IMR-90 (cell line): Measurements from ENCODE around the gene KLC1. TPM values are rescaled to one million over a fixed set of nuclear protein-coding genes. Genes with fewer than 3 reads are reported as not detected.

Experiments
- ATAC-seq: fragments of 200-7000 bp; cut with Tn5 transposase; 2 replicates; pipeline ENCODE4 v1.9.1; 2020; ENCODE audit warnings: low read depth, mild to moderate bottlenecking, moderate library complexity
- BruUV-seq: library from RNA; stranded (reverse); fragments of 400-500 nt; replicated peaks from 2 replicates; lab custom pipeline; 2021; lab: Mats Ljungman, UMichigan
- CTCF ChIA-PET: fragments of 300-600 bp; formaldehyde crosslinking; extraction: SDS; loops from one replicate; lab custom pipeline; 2021; ENCODE audit warnings: antibody characterized with exemption; lab: Yijun Ruan, JAX
- POLR2A ChIA-PET: fragments of 300-600 bp; sonication (Branson Sonifier 250); formaldehyde crosslinking; loops from one replicate; lab custom pipeline; 2022; ENCODE audit warnings: antibody characterized with exemption; ENCODE audit not compliant: unreplicated experiment; lab: Charles Lee
- DNase-seq: peaks from one replicate; pipeline ENCODE4 v3.0.0; 2013
- H2AFZ ChIP-seq: replicated peaks from 2 replicates; pipeline ENCODE3; 2013; ENCODE audit warnings: low read length, mild to moderate bottlenecking; ENCODE audit not compliant: poor library complexity
- H2AK5ac ChIP-seq: 2 replicates; pipeline ENCODE4 v1.6.1; 2013; ENCODE audit warnings: low read depth, low read length, inconsistent platforms
- H2AK9ac ChIP-seq: replicated peaks from 2 replicates; pipeline ENCODE3; 2013; ENCODE audit warnings: mild to moderate bottlenecking, low read depth, low read length, moderate library complexity; ENCODE audit not compliant: poor library complexity
- H2BK120ac ChIP-seq: 2 replicates; pipeline ENCODE4 v1.6.1; 2013; ENCODE audit warnings: low read depth, low read length, inconsistent platforms
- H2BK15ac ChIP-seq: 3 replicates; pipeline ENCODE4 v1.6.1; 2013; ENCODE audit warnings: low read depth, low read length, inconsistent platforms
- H2BK20ac ChIP-seq: 2 replicates; pipeline ENCODE4 v1.6.1; 2013; ENCODE audit warnings: low read depth, mild to moderate bottlenecking, inconsistent platforms, low read length, moderate library complexity
- H2BK5ac ChIP-seq: 2 replicates; pipeline ENCODE4 v1.6.1; 2013; ENCODE audit warnings: mild to moderate bottlenecking, low read depth, low read length, inconsistent platforms; ENCODE audit not compliant: poor library complexity, severe bottlenecking
- H3K14ac ChIP-seq: replicated peaks from 2 replicates; pipeline ENCODE4 v1.6.1; 2013; ENCODE audit warnings: low read depth, low read length, inconsistent platforms
- H3K18ac ChIP-seq: 2 replicates; pipeline ENCODE4 v1.6.1; 2013; ENCODE audit warnings: low read depth, low read length, control low read depth
- H3K23ac ChIP-seq: 2 replicates; pipeline ENCODE4 v1.6.1; 2013; ENCODE audit warnings: low read depth, low read length, inconsistent platforms
- H3K27ac ChIP-seq: 2 replicates; pipeline ENCODE4 v1.5.1; 2013; ENCODE audit warnings: mild to moderate bottlenecking, control low read depth, low read length; ENCODE audit not compliant: insufficient read depth
- H3K27me3 ChIP-seq: 2 replicates; pipeline ENCODE4 v1.6.1; 2013; ENCODE audit warnings: low read length; ENCODE audit not compliant: control insufficient read depth, insufficient read depth
- H3K36me3 ChIP-seq: 2 replicates; pipeline ENCODE4 v1.6.1; 2013; ENCODE audit warnings: low read length, mixed read lengths; ENCODE audit not compliant: control insufficient read depth, insufficient read depth
- H3K4ac ChIP-seq: 2 replicates; pipeline ENCODE4 v1.6.1; 2013; ENCODE audit warnings: low read depth, low read length, inconsistent platforms
- H3K4me1 ChIP-seq: 2 replicates; pipeline ENCODE4 v1.6.1; 2013; ENCODE audit warnings: low read length, mixed read lengths; ENCODE audit not compliant: control insufficient read depth, insufficient read depth
- H3K4me2 ChIP-seq: 2 replicates; pipeline ENCODE4 v1.6.1; 2013; ENCODE audit warnings: low read depth, mild to moderate bottlenecking, control low read depth, low read length, moderate library complexity
- H3K4me3 ChIP-seq: 2 replicates; pipeline ENCODE4 v1.5.1; 2013; ENCODE audit warnings: low read depth, mild to moderate bottlenecking, control low read depth, low read length, moderate library complexity; ENCODE audit not compliant: insufficient read depth
- H3K56ac ChIP-seq: 2 replicates; pipeline ENCODE4 v1.6.1; 2013; ENCODE audit warnings: low read length, inconsistent platforms; ENCODE audit not compliant: insufficient read depth; ENCODE audit errors: extremely low read depth
- H3K79me1 ChIP-seq, 2 experiments: 2 replicates each; pipeline ENCODE4 v1.6.1; 2013; ENCODE audit warnings: low read length in 2 of 2, inconsistent platforms in 1 of 2, low read depth in 1 of 2
- H3K9ac ChIP-seq: 2 replicates; pipeline ENCODE4 v1.6.1; 2013; ENCODE audit warnings: low read depth, low read length, control low read depth
- H3K9me1 ChIP-seq: 2 replicates; pipeline ENCODE4 v1.6.1; 2013; ENCODE audit warnings: low read length, inconsistent platforms; ENCODE audit not compliant: insufficient read depth
- H3K9me3 ChIP-seq: 2 replicates; pipeline ENCODE4 v1.6.1; 2013; ENCODE audit warnings: low read length; ENCODE audit not compliant: control insufficient read depth, insufficient read depth
- H4K20me1 ChIP-seq: 2 replicates; pipeline ENCODE4 v1.6.1; 2013; ENCODE audit warnings: low read length, inconsistent platforms; ENCODE audit not compliant: insufficient read depth
- H4K5ac ChIP-seq: 2 replicates; pipeline ENCODE4 v1.6.1; 2013; ENCODE audit warnings: mild to moderate bottlenecking, low read depth, low read length, control low read depth
- H4K8ac ChIP-seq, 2 experiments: 2 replicates each; pipeline ENCODE4 v1.6.1; 2013; ENCODE audit warnings: low read depth in 2 of 2, low read length in 2 of 2, control low read depth in 1 of 2, inconsistent platforms in 1 of 2
- H4K91ac ChIP-seq: 2 replicates; pipeline ENCODE4 v1.6.1; 2013; ENCODE audit warnings: low read depth, low read length, inconsistent platforms; ENCODE audit not compliant: insufficient read depth
- BHLHE40 ChIP-seq: fragments of 150-350 bp; IDR thresholded peaks from 2 replicates; pipeline ENCODE4 v1.6.1; 2016; ENCODE audit warnings: mild to moderate bottlenecking, low read depth, low read length
- CEBPB ChIP-seq: IDR thresholded peaks from 2 replicates; pipeline ENCODE4 v1.6.1; 2012; ENCODE audit warnings: low read depth, low read length, improper control_type of control experiment
- CHD1 ChIP-seq: IDR thresholded peaks from 2 replicates; pipeline ENCODE4 v1.6.1; 2012; ENCODE audit warnings: low read depth, low read length, improper control_type of control experiment
- FOS ChIP-seq: fragments of 150-350 bp; IDR thresholded peaks from 2 replicates; pipeline ENCODE4 v1.6.1; 2016; ENCODE audit warnings: low read depth, low read length
- MAFK ChIP-seq: IDR thresholded peaks from 2 replicates; pipeline ENCODE4 v1.6.1; 2012; ENCODE audit warnings: low read depth, low read length, improper control_type of control experiment
- MAZ ChIP-seq: IDR thresholded peaks from 2 replicates; pipeline ENCODE4 v1.6.1; 2012; ENCODE audit warnings: low read depth, mild to moderate bottlenecking, low read length, improper control_type of control experiment, moderate library complexity, borderline replicate concordance
- NFE2L2 ChIP-seq: fragments of 150-350 bp; IDR thresholded peaks from 2 replicates; pipeline ENCODE4 v1.6.1; 2016; ENCODE audit warnings: low read depth, mild to moderate bottlenecking, low read length
- POLR2A ChIP-seq: IDR thresholded peaks from 2 replicates; pipeline ENCODE4 v1.6.1; 2012; ENCODE audit warnings: mild to moderate bottlenecking, low read depth, low read length
- RAD21 ChIP-seq: IDR thresholded peaks from 2 replicates; pipeline ENCODE4 v1.6.1; 2012; ENCODE audit warnings: low read length, improper control_type of control experiment
- RCOR1 ChIP-seq: IDR thresholded peaks from 2 replicates; pipeline ENCODE4 v1.6.1; 2012; ENCODE audit warnings: mild to moderate bottlenecking, low read length, improper control_type of control experiment; ENCODE audit not compliant: insufficient replicate concordance
- RFX5 ChIP-seq: IDR thresholded peaks from 2 replicates; pipeline ENCODE4 v1.8.0; 2012; ENCODE audit warnings: low read depth, mild to moderate bottlenecking, low read length, moderate library complexity
- SMC3 ChIP-seq: fragments of 150-350 bp; IDR thresholded peaks from 2 replicates; pipeline ENCODE4 v1.6.1; 2016; ENCODE audit warnings: low read depth, mild to moderate bottlenecking, antibody characterized with exemption, low read length, moderate library complexity
- WGBS, 2 experiments: methylation state at CpG; one replicate each; pipeline versions ENCODE4 v1.1.5 to v1.1.7; 2013; ENCODE audit warnings: missing lambda C conversion rate in 2 of 2; ENCODE audit not compliant: insufficient read length in 1 of 2; ENCODE audit errors: extremely low coverage in 2 of 2; 5-methylcytosine and 5-hydroxymethylcytosine counted together
- dilution Hi-C: fragments of 300-500 bp; cut with HindIII; formaldehyde crosslinking; loops from one replicate; pipeline ENCODE4 v1.14.3; 2018; ENCODE audit warnings: low sequenced_read_pairs; ENCODE audit not compliant: unreplicated experiment
- in situ Hi-C: fragments of 300-500 bp; cut with MboI; formaldehyde crosslinking; loops from 3 replicates; pipeline ENCODE4 v1.14.3; 2019; ENCODE audit warnings: low sequenced_read_pairs, inconsistent platforms, mixed read lengths
- intact Hi-C: fragments of 100-400 bp; cut with micrococcal nuclease; formaldehyde crosslinking; loops from 2 replicates; pipeline ENCODE4 v1.10.0; 2022
- polyA plus RNA-seq, 3 experiments: library from polyadenylated mRNA; depleted of rRNA; stranded (reverse); fragments of >200 nt; gene quantifications; 2 replicates each; pipeline ENCODE4 v1.2.3, GENCODE V29; 2012; ENCODE audit warnings: low replicate concordance in 1 of 3
- total RNA-seq: library from RNA; depleted of rRNA; stranded (reverse); fragments of >200 nt; gene quantifications from 2 replicates; pipeline ENCODE4 v1.2.3, GENCODE V29; 2012
- TF ChIP-seq, protein P1 (sequence below): fragments of 150-350 bp; IDR thresholded peaks from 2 replicates; pipeline ENCODE4 v1.6.1; 2017; ENCODE audit warnings: mild to moderate bottlenecking, antibody characterized with exemption, low read length, low read depth
- TF ChIP-seq, protein P2 (sequence below): conservative IDR thresholded peaks from 2 replicates; pipeline ENCODE4 v1.5.1; 2012; ENCODE audit warnings: mild to moderate bottlenecking, low read depth, low read length, improper control_type of control experiment
- TF ChIP-seq, protein P3 (sequence below): fragments of 150-350 bp; IDR thresholded peaks from 2 replicates; pipeline ENCODE4 v1.6.1; 2016; ENCODE audit warnings: low read depth, mild to moderate bottlenecking, low read length, moderate library complexity, borderline replicate concordance

Gene KLC1
- total and polyA plus RNA-seq, 2 of the 4 experiments (the other 2 are of a cell fraction), result 101 to 157 TPM

DNA sequence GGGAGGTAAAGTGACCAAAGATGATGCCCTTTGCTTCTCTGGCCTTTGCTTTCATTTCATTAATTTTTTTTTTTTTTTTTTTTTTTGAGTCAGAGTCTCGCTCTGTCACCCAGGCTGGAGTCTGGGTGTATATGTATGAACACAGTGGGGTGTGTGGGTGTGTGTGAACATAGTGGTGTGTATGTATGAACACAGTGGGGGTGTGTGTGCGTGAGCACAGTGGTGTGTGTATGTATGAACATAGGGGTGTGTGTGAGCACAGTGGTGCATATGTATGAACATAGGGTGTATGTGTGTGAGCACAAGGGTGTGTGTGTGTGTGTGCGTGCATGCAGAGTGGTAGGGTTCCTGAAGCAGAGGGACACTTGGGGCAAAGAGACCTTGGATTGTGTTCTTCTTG, 9.6 kb downstream of the KLC1 start:
- POLR2A ChIA-PET, result no interaction called here
- H2BK15ac ChIP-seq, result no peak overlapping the region
- H2AK9ac ChIP-seq, result no peak overlapping the region
- no peak overlapping the region for H3K18ac ChIP-seq
- DNase-seq (no peak), ATAC-seq (no peak)
- H4K91ac ChIP-seq, result no peak overlapping the region
- peaks cover 99% of the 10 kb centered on the region for H4K20me1 ChIP-seq
- H3K9ac ChIP-seq, result no peak overlapping the region
- WGBS, 2 experiments, result no CpG with 5 or more reads among the region's 3 CpGs
- no peak overlapping the region; the same call in 1 of the 2 replicates for H3K4me2 ChIP-seq
- dilution Hi-C loops (no loop called here), in situ Hi-C loops (no loop called here), intact Hi-C loops (no loop called here)
- H3K9me1 ChIP-seq, result peaks cover 26% of the 10 kb centered on the region
- H3K9me3 ChIP-seq, result no peaks in the 10 kb centered on the region
- H3K4ac ChIP-seq, result no peak overlapping the region
- peaks cover 12% of the 10 kb centered on the region for H3K4me1 ChIP-seq
- H3K14ac ChIP-seq, result no peak overlapping the region
- no peak overlapping the region for H3K56ac ChIP-seq
- H3K79me1 ChIP-seq, result peaks cover 0 to 35% of the 10 kb centered on the region in 2 experiments; a peak in 2 of 4 replicates
- no peak overlapping the region for H4K8ac ChIP-seq
- no peak overlapping the region for H4K5ac ChIP-seq
- H3K27ac ChIP-seq, result peak overlapping the region; percentile 40; the same call in 1 of the 2 replicates
- H2BK120ac ChIP-seq, result no peak overlapping the region
- no peak overlapping the region for H3K4me3 ChIP-seq
- H3K27me3 ChIP-seq, result no peaks in the 10 kb centered on the region
- H3K23ac ChIP-seq, result no peak overlapping the region
- H2BK20ac ChIP-seq, result no peak overlapping the region
- peak overlapping the region; percentile 47 for H2BK5ac ChIP-seq
- TF ChIP-seq, protein P1, sequence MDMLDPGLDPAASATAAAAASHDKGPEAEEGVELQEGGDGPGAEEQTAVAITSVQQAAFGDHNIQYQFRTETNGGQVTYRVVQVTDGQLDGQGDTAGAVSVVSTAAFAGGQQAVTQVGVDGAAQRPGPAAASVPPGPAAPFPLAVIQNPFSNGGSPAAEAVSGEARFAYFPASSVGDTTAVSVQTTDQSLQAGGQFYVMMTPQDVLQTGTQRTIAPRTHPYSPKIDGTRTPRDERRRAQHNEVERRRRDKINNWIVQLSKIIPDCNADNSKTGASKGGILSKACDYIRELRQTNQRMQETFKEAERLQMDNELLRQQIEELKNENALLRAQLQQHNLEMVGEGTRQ, result no peak
- TF ChIP-seq BHLHE40 (no peak), RFX5 (no peak), NFE2L2 (no peak), RAD21 (no peak), MAFK (no peak), MAZ (no peak), CEBPB (no peak), POLR2A (no peak), SMC3 (no peak), CHD1 (no peak), FOS (no peak), RCOR1 (no peak)
- TF ChIP-seq, protein P2, sequence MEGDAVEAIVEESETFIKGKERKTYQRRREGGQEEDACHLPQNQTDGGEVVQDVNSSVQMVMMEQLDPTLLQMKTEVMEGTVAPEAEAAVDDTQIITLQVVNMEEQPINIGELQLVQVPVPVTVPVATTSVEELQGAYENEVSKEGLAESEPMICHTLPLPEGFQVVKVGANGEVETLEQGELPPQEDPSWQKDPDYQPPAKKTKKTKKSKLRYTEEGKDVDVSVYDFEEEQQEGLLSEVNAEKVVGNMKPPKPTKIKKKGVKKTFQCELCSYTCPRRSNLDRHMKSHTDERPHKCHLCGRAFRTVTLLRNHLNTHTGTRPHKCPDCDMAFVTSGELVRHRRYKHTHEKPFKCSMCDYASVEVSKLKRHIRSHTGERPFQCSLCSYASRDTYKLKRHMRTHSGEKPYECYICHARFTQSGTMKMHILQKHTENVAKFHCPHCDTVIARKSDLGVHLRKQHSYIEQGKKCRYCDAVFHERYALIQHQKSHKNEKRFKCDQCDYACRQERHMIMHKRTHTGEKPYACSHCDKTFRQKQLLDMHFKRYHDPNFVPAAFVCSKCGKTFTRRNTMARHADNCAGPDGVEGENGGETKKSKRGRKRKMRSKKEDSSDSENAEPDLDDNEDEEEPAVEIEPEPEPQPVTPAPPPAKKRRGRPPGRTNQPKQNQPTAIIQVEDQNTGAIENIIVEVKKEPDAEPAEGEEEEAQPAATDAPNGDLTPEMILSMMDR, result no peak
- TF ChIP-seq, protein P3, sequence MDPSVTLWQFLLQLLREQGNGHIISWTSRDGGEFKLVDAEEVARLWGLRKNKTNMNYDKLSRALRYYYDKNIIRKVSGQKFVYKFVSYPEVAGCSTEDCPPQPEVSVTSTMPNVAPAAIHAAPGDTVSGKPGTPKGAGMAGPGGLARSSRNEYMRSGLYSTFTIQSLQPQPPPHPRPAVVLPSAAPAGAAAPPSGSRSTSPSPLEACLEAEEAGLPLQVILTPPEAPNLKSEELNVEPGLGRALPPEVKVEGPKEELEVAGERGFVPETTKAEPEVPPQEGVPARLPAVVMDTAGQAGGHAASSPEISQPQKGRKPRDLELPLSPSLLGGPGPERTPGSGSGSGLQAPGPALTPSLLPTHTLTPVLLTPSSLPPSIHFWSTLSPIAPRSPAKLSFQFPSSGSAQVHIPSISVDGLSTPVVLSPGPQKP, result no peak
- no peak overlapping the region for H2AFZ ChIP-seq
- 0 out of 2 replicates have a peak overlapping the region, but pooled peaks have one; percentile 61 for H2AK5ac ChIP-seq
- peaks cover 10% of the 10 kb centered on the region for H3K36me3 ChIP-seq
- no TSS peak for BruUV-seq
- CTCF ChIA-PET, result interaction anchor here (0.7 kb wide), 1 partner anchor 44 kb away, joined by 4 read pairs; no protein-coding TSS in a partner anchor
